Measurements from ENCODE around the gene EFCAB5. TPM values are rescaled to one million over a fixed set of nuclear protein-coding genes. Genes with fewer than 3 reads are reported as not detected.

EFCAB5 gene
- total RNA-seq, 1 donor from 2014 or later: 4.3 TPM

DNA sequence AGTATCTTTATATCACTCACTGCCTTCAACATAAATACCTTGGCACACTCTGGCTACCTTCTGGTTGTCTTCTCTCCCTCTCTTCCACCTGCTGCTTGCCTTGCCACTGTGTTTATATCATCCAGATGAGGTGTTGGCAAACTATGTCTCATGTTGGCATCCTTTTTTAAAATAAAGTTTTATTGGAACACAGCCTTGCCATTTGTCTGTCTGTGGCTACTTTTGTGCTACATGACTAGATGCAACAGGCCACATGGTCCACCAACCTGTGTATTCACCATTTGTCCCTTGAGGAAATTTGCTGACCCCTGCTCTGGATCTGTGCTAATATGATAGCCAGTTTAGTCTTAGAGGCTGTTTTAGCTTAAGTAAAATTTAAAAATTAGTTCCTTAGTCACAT, 212.0 kb downstream of the EFCAB5 start:
- DNase-seq (ENCODE audit: low spot score): no peak

DNA sequence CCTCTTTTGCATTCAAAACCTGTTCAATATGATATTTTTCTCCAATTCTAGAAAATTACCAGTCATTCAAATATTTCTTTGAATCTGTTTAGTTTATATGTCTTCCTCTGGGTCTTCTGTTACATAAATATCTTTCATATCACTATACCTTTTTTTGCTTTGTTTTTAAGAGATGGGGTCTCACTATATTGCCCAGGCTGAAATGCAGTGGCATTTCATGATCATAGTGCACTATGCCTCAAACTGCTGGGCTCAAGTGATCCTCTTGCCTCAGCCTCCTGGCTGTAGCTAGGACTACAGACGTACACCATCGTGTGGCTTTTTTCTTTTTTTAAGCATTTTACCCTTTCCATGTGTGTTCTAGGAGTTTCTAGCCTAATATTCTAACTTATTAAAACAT, 214.0 kb downstream of the EFCAB5 start:
- no peak for DNase-seq (ENCODE audit: low spot score)

Other genes with a start within 250 kb of the EFCAB5 start
- 10.6 TPM for gene SSH2, start 11.4 kb upstream of the EFCAB5 start, total RNA-seq (ENCODE audit: insufficient read depth, low replicate concordance)
- gene NSRP1, start 175.2 kb downstream of the EFCAB5 start, total RNA-seq (ENCODE audit: insufficient read depth, low replicate concordance): 30.3 TPM